GM21825 (cell line): Measurements from ENCODE around the gene GRAP2.
A peak's percentile ranks its signal among the peaks of the same experiment; 100 is the strongest.

ENCODE experiments used
- ATAC-seq: cut with Tn5 transposase; IDR thresholded peaks from one replicate; pipeline ENCODE4 v1.9.1; 2021; ENCODE audit warnings: mild to moderate bottlenecking, moderate library complexity; ENCODE audit not compliant: unreplicated experiment

The GRAP2 gene

GRCh38 chr22:39960791-39961746 is 60.2 kb downstream of the GRAP2 start:
- ATAC-seq = peak; percentile 53

- ATAC-seq = no peak
These were observed 61.2 kb downstream of the GRAP2 start for GRCh38 chr22:39962071-39962470.

- no peak for ATAC-seq
These were observed 64.9 kb downstream of the GRAP2 start for GRCh38 chr22:39965748-39966147.

- ATAC-seq = no peak
These were observed 65.6 kb downstream of the GRAP2 start for GRCh38 chr22:39966470-39966869.

- ATAC-seq = no peak
These were observed 66.4 kb downstream of the GRAP2 start for GRCh38 chr22:39967103-39967829.

- ATAC-seq = no peak
These were observed 67.4 kb downstream of the GRAP2 start for GRCh38 chr22:39967996-39968972.

- ATAC-seq = no peak
These were observed 69.9 kb downstream of the GRAP2 start for GRCh38 chr22:39970742-39971141.

GRCh38 chr22:39972641-39973040 is 71.8 kb downstream of the GRAP2 start:
- no peak for ATAC-seq

GRCh38 chr22:39973656-39974055 is 72.8 kb downstream of the GRAP2 start:
- no peak for ATAC-seq

- no peak for ATAC-seq
These were observed 73.2 kb downstream of the GRAP2 start for GRCh38 chr22:39974065-39974464.

GRCh38 chr22:39979048-39979447 is 78.2 kb downstream of the GRAP2 start:
- ATAC-seq = no peak

- no peak for ATAC-seq
These were observed 78.6 kb downstream of the GRAP2 start for GRCh38 chr22:39979458-39979857.

GRCh38 chr22:39980596-39980995 is 79.7 kb downstream of the GRAP2 start:
- no peak for ATAC-seq

GRCh38 chr22:39983346-39983745 is 82.5 kb downstream of the GRAP2 start:
- ATAC-seq = no peak

- ATAC-seq = no peak
These were observed 83.1 kb downstream of the GRAP2 start for GRCh38 chr22:39984006-39984405.

- ATAC-seq = no peak
These were observed 83.9 kb downstream of the GRAP2 start for GRCh38 chr22:39984746-39985145.

- no peak for ATAC-seq
These were observed 84.6 kb downstream of the GRAP2 start for GRCh38 chr22:39985383-39986035.

GRCh38 chr22:39988386-39989114 is 87.7 kb downstream of the GRAP2 start:
- ATAC-seq = no peak

GRCh38 chr22:39989633-39990032 is 88.7 kb downstream of the GRAP2 start:
- no peak for ATAC-seq

- no peak for ATAC-seq
These were observed 89.8 kb downstream of the GRAP2 start for GRCh38 chr22:39990686-39991085.
